IMR-90 (cell line): ENCODE data around the gene UGT2A2. TPM values are rescaled to one million over a fixed set of nuclear protein-coding genes. Genes with fewer than 3 reads are reported as not detected.

ENCODE experiments used
- ATAC-seq: fragments of 200-7000 bp; cut with Tn5 transposase; 2 replicates; pipeline ENCODE4 v1.9.1; 2020; ENCODE audit warnings: low read depth, mild to moderate bottlenecking, moderate library complexity
- BruUV-seq: library from RNA; stranded (reverse); fragments of 400-500 nt; replicated peaks from 2 replicates; lab custom pipeline; 2021; lab: Mats Ljungman, UMichigan
- CTCF ChIA-PET: fragments of 300-600 bp; formaldehyde crosslinking; extraction: SDS; loops from one replicate; lab custom pipeline; 2021; ENCODE audit warnings: antibody characterized with exemption; lab: Yijun Ruan, JAX
- POLR2A ChIA-PET: fragments of 300-600 bp; sonication (Branson Sonifier 250); formaldehyde crosslinking; loops from one replicate; lab custom pipeline; 2022; ENCODE audit warnings: antibody characterized with exemption; ENCODE audit not compliant: unreplicated experiment; lab: Charles Lee
- DNase-seq: peaks from one replicate; pipeline ENCODE4 v3.0.0; 2013
- H2AFZ ChIP-seq: replicated peaks from 2 replicates; pipeline ENCODE3; 2013; ENCODE audit warnings: low read length, mild to moderate bottlenecking; ENCODE audit not compliant: poor library complexity
- H2AK5ac ChIP-seq: 2 replicates; pipeline ENCODE4 v1.6.1; 2013; ENCODE audit warnings: low read depth, low read length, inconsistent platforms
- H2AK9ac ChIP-seq: replicated peaks from 2 replicates; pipeline ENCODE3; 2013; ENCODE audit warnings: mild to moderate bottlenecking, low read depth, low read length, moderate library complexity; ENCODE audit not compliant: poor library complexity
- H2BK120ac ChIP-seq: 2 replicates; pipeline ENCODE4 v1.6.1; 2013; ENCODE audit warnings: low read depth, low read length, inconsistent platforms
- H2BK15ac ChIP-seq: 3 replicates; pipeline ENCODE4 v1.6.1; 2013; ENCODE audit warnings: low read depth, low read length, inconsistent platforms
- H2BK20ac ChIP-seq: 2 replicates; pipeline ENCODE4 v1.6.1; 2013; ENCODE audit warnings: low read depth, mild to moderate bottlenecking, inconsistent platforms, low read length, moderate library complexity
- H2BK5ac ChIP-seq: 2 replicates; pipeline ENCODE4 v1.6.1; 2013; ENCODE audit warnings: mild to moderate bottlenecking, low read depth, low read length, inconsistent platforms; ENCODE audit not compliant: poor library complexity, severe bottlenecking
- H3K14ac ChIP-seq: replicated peaks from 2 replicates; pipeline ENCODE4 v1.6.1; 2013; ENCODE audit warnings: low read depth, low read length, inconsistent platforms
- H3K18ac ChIP-seq: 2 replicates; pipeline ENCODE4 v1.6.1; 2013; ENCODE audit warnings: low read depth, low read length, control low read depth
- H3K23ac ChIP-seq: 2 replicates; pipeline ENCODE4 v1.6.1; 2013; ENCODE audit warnings: low read depth, low read length, inconsistent platforms
- H3K27ac ChIP-seq: 2 replicates; pipeline ENCODE4 v1.5.1; 2013; ENCODE audit warnings: mild to moderate bottlenecking, control low read depth, low read length; ENCODE audit not compliant: insufficient read depth
- H3K27me3 ChIP-seq: 2 replicates; pipeline ENCODE4 v1.6.1; 2013; ENCODE audit warnings: low read length; ENCODE audit not compliant: control insufficient read depth, insufficient read depth
- H3K36me3 ChIP-seq: 2 replicates; pipeline ENCODE4 v1.6.1; 2013; ENCODE audit warnings: low read length, mixed read lengths; ENCODE audit not compliant: control insufficient read depth, insufficient read depth
- H3K4ac ChIP-seq: 2 replicates; pipeline ENCODE4 v1.6.1; 2013; ENCODE audit warnings: low read depth, low read length, inconsistent platforms
- H3K4me1 ChIP-seq: 2 replicates; pipeline ENCODE4 v1.6.1; 2013; ENCODE audit warnings: low read length, mixed read lengths; ENCODE audit not compliant: control insufficient read depth, insufficient read depth
- H3K4me2 ChIP-seq: 2 replicates; pipeline ENCODE4 v1.6.1; 2013; ENCODE audit warnings: low read depth, mild to moderate bottlenecking, control low read depth, low read length, moderate library complexity
- H3K4me3 ChIP-seq: 2 replicates; pipeline ENCODE4 v1.5.1; 2013; ENCODE audit warnings: low read depth, mild to moderate bottlenecking, control low read depth, low read length, moderate library complexity; ENCODE audit not compliant: insufficient read depth
- H3K56ac ChIP-seq: 2 replicates; pipeline ENCODE4 v1.6.1; 2013; ENCODE audit warnings: low read length, inconsistent platforms; ENCODE audit not compliant: insufficient read depth; ENCODE audit errors: extremely low read depth
- H3K79me1 ChIP-seq, 2 experiments: 2 replicates each; pipeline ENCODE4 v1.6.1; 2013; ENCODE audit warnings: low read length in 2 of 2, inconsistent platforms in 1 of 2, low read depth in 1 of 2
- H3K9ac ChIP-seq: 2 replicates; pipeline ENCODE4 v1.6.1; 2013; ENCODE audit warnings: low read depth, low read length, control low read depth
- H3K9me1 ChIP-seq: 2 replicates; pipeline ENCODE4 v1.6.1; 2013; ENCODE audit warnings: low read length, inconsistent platforms; ENCODE audit not compliant: insufficient read depth
- H3K9me3 ChIP-seq: 2 replicates; pipeline ENCODE4 v1.6.1; 2013; ENCODE audit warnings: low read length; ENCODE audit not compliant: control insufficient read depth, insufficient read depth
- H4K20me1 ChIP-seq: 2 replicates; pipeline ENCODE4 v1.6.1; 2013; ENCODE audit warnings: low read length, inconsistent platforms; ENCODE audit not compliant: insufficient read depth
- H4K5ac ChIP-seq: 2 replicates; pipeline ENCODE4 v1.6.1; 2013; ENCODE audit warnings: mild to moderate bottlenecking, low read depth, low read length, control low read depth
- H4K8ac ChIP-seq, 2 experiments: 2 replicates each; pipeline ENCODE4 v1.6.1; 2013; ENCODE audit warnings: low read depth in 2 of 2, low read length in 2 of 2, control low read depth in 1 of 2, inconsistent platforms in 1 of 2
- H4K91ac ChIP-seq: 2 replicates; pipeline ENCODE4 v1.6.1; 2013; ENCODE audit warnings: low read depth, low read length, inconsistent platforms; ENCODE audit not compliant: insufficient read depth
- BHLHE40 ChIP-seq: fragments of 150-350 bp; IDR thresholded peaks from 2 replicates; pipeline ENCODE4 v1.6.1; 2016; ENCODE audit warnings: mild to moderate bottlenecking, low read depth, low read length
- CEBPB ChIP-seq: IDR thresholded peaks from 2 replicates; pipeline ENCODE4 v1.6.1; 2012; ENCODE audit warnings: low read depth, low read length, improper control_type of control experiment
- CHD1 ChIP-seq: IDR thresholded peaks from 2 replicates; pipeline ENCODE4 v1.6.1; 2012; ENCODE audit warnings: low read depth, low read length, improper control_type of control experiment
- MXI1 ChIP-seq: IDR thresholded peaks from 2 replicates; pipeline ENCODE4 v1.6.1; 2012; ENCODE audit warnings: low read depth, mild to moderate bottlenecking, low read length, moderate library complexity, borderline replicate concordance
- NFE2L2 ChIP-seq: fragments of 150-350 bp; IDR thresholded peaks from 2 replicates; pipeline ENCODE4 v1.6.1; 2016; ENCODE audit warnings: low read depth, mild to moderate bottlenecking, low read length
- POLR2A ChIP-seq: IDR thresholded peaks from 2 replicates; pipeline ENCODE4 v1.6.1; 2012; ENCODE audit warnings: mild to moderate bottlenecking, low read depth, low read length
- RAD21 ChIP-seq: IDR thresholded peaks from 2 replicates; pipeline ENCODE4 v1.6.1; 2012; ENCODE audit warnings: low read length, improper control_type of control experiment
- RCOR1 ChIP-seq: IDR thresholded peaks from 2 replicates; pipeline ENCODE4 v1.6.1; 2012; ENCODE audit warnings: mild to moderate bottlenecking, low read length, improper control_type of control experiment; ENCODE audit not compliant: insufficient replicate concordance
- WGBS, 2 experiments: methylation state at CpG; one replicate each; pipeline versions ENCODE4 v1.1.5 to v1.1.7; 2013; ENCODE audit warnings: missing lambda C conversion rate in 2 of 2; ENCODE audit not compliant: insufficient read length in 1 of 2; ENCODE audit errors: extremely low coverage in 2 of 2; 5-methylcytosine and 5-hydroxymethylcytosine counted together
- dilution Hi-C: fragments of 300-500 bp; cut with HindIII; formaldehyde crosslinking; loops from one replicate; pipeline ENCODE4 v1.14.3; 2018; ENCODE audit warnings: low sequenced_read_pairs; ENCODE audit not compliant: unreplicated experiment
- in situ Hi-C: fragments of 300-500 bp; cut with MboI; formaldehyde crosslinking; loops from 3 replicates; pipeline ENCODE4 v1.14.3; 2019; ENCODE audit warnings: low sequenced_read_pairs, inconsistent platforms, mixed read lengths
- intact Hi-C: fragments of 100-400 bp; cut with micrococcal nuclease; formaldehyde crosslinking; loops from 2 replicates; pipeline ENCODE4 v1.10.0; 2022
- polyA plus RNA-seq, 3 experiments: library from polyadenylated mRNA; depleted of rRNA; stranded (reverse); fragments of >200 nt; gene quantifications; 2 replicates each; pipeline ENCODE4 v1.2.3, GENCODE V29; 2012; ENCODE audit warnings: low replicate concordance in 1 of 3
- total RNA-seq: library from RNA; depleted of rRNA; stranded (reverse); fragments of >200 nt; gene quantifications from 2 replicates; pipeline ENCODE4 v1.2.3, GENCODE V29; 2012
- TF ChIP-seq, protein P1 (sequence below): fragments of 150-350 bp; IDR thresholded peaks from 2 replicates; pipeline ENCODE4 v1.6.1; 2017; ENCODE audit warnings: mild to moderate bottlenecking, antibody characterized with exemption, low read length, low read depth

The UGT2A2 gene
- total and polyA plus RNA-seq, 2 of the 4 experiments (the other 2 are of a cell fraction): not detected

DNA sequence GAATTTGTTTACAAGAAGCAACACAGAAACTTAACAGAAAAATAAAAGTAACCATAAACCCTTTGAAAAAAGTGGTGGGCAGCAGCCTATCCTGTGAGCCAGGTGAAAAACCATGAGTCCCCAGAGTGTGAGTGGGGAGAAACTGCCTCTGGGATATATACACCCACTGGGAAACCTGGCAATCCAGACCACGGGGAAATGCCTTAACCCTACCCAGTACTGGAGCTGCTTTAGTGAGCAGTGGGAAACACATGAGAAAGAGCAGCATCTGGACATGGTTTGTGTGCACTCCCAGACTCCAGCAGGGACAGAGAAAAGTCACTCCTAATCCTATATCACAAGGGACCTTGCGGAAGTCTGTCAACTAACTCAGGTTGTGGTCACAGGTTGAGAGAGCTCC is 39.4 kb downstream of the UGT2A2 start:
- no peak overlapping the region for H2BK120ac ChIP-seq
- H4K8ac ChIP-seq: no peak overlapping the region
- H3K9me3 ChIP-seq: no peaks in the 10 kb centered on the region
- no peak for DNase-seq
- no peak overlapping the region for H2AK9ac ChIP-seq
- no peaks in the 10 kb centered on the region for H3K9me1 ChIP-seq
- H2BK20ac ChIP-seq: no peak overlapping the region
- H3K18ac ChIP-seq: no peak overlapping the region
- no peaks in the 10 kb centered on the region for H3K4me1 ChIP-seq
- H3K4me3 ChIP-seq: no peak overlapping the region
- H4K91ac ChIP-seq: no peak overlapping the region
- no peak overlapping the region for H2BK5ac ChIP-seq
- H3K27ac ChIP-seq: no peak overlapping the region
- no peak overlapping the region for H3K9ac ChIP-seq
- no peaks in the 10 kb centered on the region for H4K20me1 ChIP-seq
- CTCF ChIA-PET: no interaction called here
- H3K79me1 ChIP-seq: no peaks in the 10 kb centered on the region
- in situ Hi-C loops (loop anchor here (25.0 kb wide), 1 partner anchor 1313 kb away; no protein-coding TSS in a partner anchor), dilution Hi-C loops (no loop called here), intact Hi-C loops (no loop called here)
- POLR2A ChIA-PET: no interaction called here
- H3K36me3 ChIP-seq: no peaks in the 10 kb centered on the region
- no peak overlapping the region for H3K14ac ChIP-seq
- no peak overlapping the region for H3K23ac ChIP-seq
- WGBS, 2 experiments: no CpG with 5 or more reads among the region's 2 CpGs
- no peak overlapping the region for H3K4me2 ChIP-seq
- no peak overlapping the region for H2AK5ac ChIP-seq
- H4K5ac ChIP-seq: no peak overlapping the region
- H3K4ac ChIP-seq: no peak overlapping the region
- TF ChIP-seq BHLHE40 (no peak), MXI1 (no peak), CHD1 (no peak), CEBPB (no peak), NFE2L2 (no peak), RAD21 (no peak), RCOR1 (no peak), POLR2A (no peak)
- TF ChIP-seq, protein P1, sequence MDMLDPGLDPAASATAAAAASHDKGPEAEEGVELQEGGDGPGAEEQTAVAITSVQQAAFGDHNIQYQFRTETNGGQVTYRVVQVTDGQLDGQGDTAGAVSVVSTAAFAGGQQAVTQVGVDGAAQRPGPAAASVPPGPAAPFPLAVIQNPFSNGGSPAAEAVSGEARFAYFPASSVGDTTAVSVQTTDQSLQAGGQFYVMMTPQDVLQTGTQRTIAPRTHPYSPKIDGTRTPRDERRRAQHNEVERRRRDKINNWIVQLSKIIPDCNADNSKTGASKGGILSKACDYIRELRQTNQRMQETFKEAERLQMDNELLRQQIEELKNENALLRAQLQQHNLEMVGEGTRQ: no peak
- H2BK15ac ChIP-seq: no peak overlapping the region
- no peak for ATAC-seq
- no TSS peak for BruUV-seq
- no peak overlapping the region for H2AFZ ChIP-seq
- H3K27me3 ChIP-seq: no peaks in the 10 kb centered on the region
- no peak overlapping the region for H3K56ac ChIP-seq
